Body of pancreas (tissue), 4 donors: ENCODE results near the gene HLA-F. TPM values are rescaled to one million over a fixed set of nuclear protein-coding genes. Genes with fewer than 3 reads are reported as not detected.

ENCODE experiments used
- ATAC-seq: fragments of 150-250 bp; one replicate; pipeline ENCODE4 v1.9.1; 2016
- DNase-seq, 4 donors: peaks; one replicate each; pipeline ENCODE4 v3.0.0-alpha.2; 2019
- H3K27ac ChIP-seq, 4 donors: fragments of 200-600 bp; sonication (generic); 1 replicate in 3 of 4; 2 replicates in 1 of 4; pipeline versions ENCODE4 v1.5.1 to v1.6.1; 2016 to 2019; ENCODE audit warnings: mild to moderate bottlenecking in 1 of 4, mixed read lengths in 1 of 4, moderate library complexity in 1 of 4
- H3K27me3 ChIP-seq, 2 donors: fragments of 200-600 bp; sonication (generic); one replicate each; pipeline ENCODE4 v1.6.0; 2016; ENCODE audit warnings: mild to moderate bottlenecking in 1 of 2
- H3K36me3 ChIP-seq, 2 donors: fragments of 200-600 bp; sonication (generic); replicated peaks in 1 of 2; 2 replicates each; pipeline ENCODE4 v1.5.1; 2016; ENCODE audit warnings: low read depth in 2 of 2; ENCODE audit not compliant: insufficient read depth in 1 of 2
- H3K4me1 ChIP-seq: fragments of 200-600 bp; sonication (generic); one replicate; pipeline ENCODE4 v1.6.0; 2016
- H3K4me3 ChIP-seq, 2 donors: fragments of 200-600 bp; sonication (generic); 1 replicate in 1 of 2; 2 replicates in 1 of 2; pipeline ENCODE4 v1.5.1; 2016 to 2019
- H3K9me3 ChIP-seq, 3 donors: fragments of 200-600 bp; sonication (generic); 1 replicate in 2 of 3; 2 replicates in 1 of 3; pipeline ENCODE4 v1.5.1; 2016
- POLR2A ChIP-seq, 3 donors: fragments of 450-650 bp; IDR thresholded peaks; one replicate each; pipeline ENCODE4 v1.6.1; 2016; ENCODE audit warnings: antibody characterized with exemption in 3 of 3, mild to moderate bottlenecking in 2 of 3
- WGBS, 2 donors: methylation state at CpG; one replicate each; pipeline ENCODE4 v1.1.5; 2017; 5-methylcytosine and 5-hydroxymethylcytosine counted together
- intact Hi-C: fragments of 100-400 bp; cut with DNase I; formaldehyde crosslinking; loops from one replicate; pipeline ENCODE4 v1.15.1; 2023
- total RNA-seq, 2 donors: library from RNA; depleted of rRNA; stranded (reverse); fragments of >200 nt; gene quantifications; one replicate each; pipeline ENCODE4 v1.1.0, GENCODE V29; 2016
- TF ChIP-seq, protein P1 (sequence below), 7 experiments: fragments of 450-650 bp in 4 of 7; fragments of 200-600 bp in 3 of 7; sonication (generic) in 3 of 7; IDR thresholded peaks; one replicate each; pipeline ENCODE4 v1.5.1; 2016 to 2019; ENCODE audit warnings: antibody characterized with exemption in 7 of 7

HLA-F gene
- total RNA-seq, 2 donors from 2014 or later = 25.4 to 51.7 TPM

DNA sequence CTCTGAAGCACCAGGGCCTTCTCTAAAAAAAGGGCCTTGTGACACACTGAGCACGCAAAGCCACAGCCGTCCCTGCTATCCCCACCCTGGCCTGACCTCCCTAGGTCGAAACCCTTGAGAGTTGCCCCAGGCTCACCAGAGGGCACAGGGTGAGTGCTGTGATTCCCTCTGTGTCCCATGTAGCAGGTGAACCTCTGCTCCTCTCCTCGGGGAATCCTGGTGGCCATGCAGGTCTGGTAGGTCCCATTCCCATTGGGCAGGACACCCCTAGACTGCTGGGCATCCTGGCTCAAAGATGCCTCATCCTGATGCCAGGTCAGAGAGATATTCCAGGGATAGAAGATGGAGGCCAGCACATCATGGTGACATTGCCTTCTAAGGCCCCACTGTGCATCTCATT, 20.9 kb downstream of the HLA-F start:
- DNase-seq = no peak
- no peak overlapping the region for H3K4me3 ChIP-seq
- H3K27ac ChIP-seq = no peak overlapping the region
- H3K9me3 ChIP-seq = no peaks in the 10 kb centered on the region
- no peaks in the 10 kb centered on the region for H3K27me3 ChIP-seq
- intact Hi-C loops = loop anchor here (5.0 kb wide), 1 partner anchor 88 kb away; no protein-coding TSS in a partner anchor
- TF ChIP-seq POLR2A (IDR thresholded peaks at IDR 0.05) = no peak
- ATAC-seq = no peak
- 85 to 94% methylated on average over 3 to 4 of the region's 4 CpGs for WGBS, 2 donors
- no peaks in the 10 kb centered on the region for H3K36me3 ChIP-seq
- peaks cover 12% of the 10 kb centered on the region for H3K4me1 ChIP-seq

DNA sequence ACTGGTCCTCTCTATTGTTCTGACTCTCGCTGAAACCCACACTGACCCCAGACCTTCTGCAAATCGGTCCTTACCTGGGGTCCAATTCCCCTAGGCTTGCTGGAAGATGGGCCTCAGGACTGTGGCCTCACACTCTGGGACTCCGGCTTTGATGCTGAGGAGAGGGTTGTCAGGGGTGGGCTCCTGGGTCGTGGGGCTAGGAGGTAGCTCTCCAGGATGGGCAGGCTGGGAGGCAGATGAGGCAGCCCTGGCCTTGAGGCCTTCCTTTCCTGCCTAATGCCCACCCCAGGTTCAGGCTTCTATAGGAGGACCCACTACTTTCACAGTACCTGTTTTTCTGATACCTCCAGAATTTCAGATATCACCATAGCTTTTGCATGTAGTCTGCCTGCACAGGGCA, 21.4 kb downstream of the HLA-F start:
- H3K27ac ChIP-seq = no peak overlapping the region
- intact Hi-C loops = loop anchor here (5.0 kb wide), 1 partner anchor 88 kb away; no protein-coding TSS in a partner anchor
- H3K27me3 ChIP-seq = no peaks in the 10 kb centered on the region
- ATAC-seq (no peak), DNase-seq (no peak)
- peaks cover 16% of the 10 kb centered on the region for H3K4me1 ChIP-seq
- H3K4me3 ChIP-seq = no peak overlapping the region
- no peaks in the 10 kb centered on the region for H3K9me3 ChIP-seq
- no peaks in the 10 kb centered on the region for H3K36me3 ChIP-seq
- WGBS, 2 donors = 79 to 87% methylated on average over 3 to 4 of the region's 4 CpGs
- TF ChIP-seq, protein P1, sequence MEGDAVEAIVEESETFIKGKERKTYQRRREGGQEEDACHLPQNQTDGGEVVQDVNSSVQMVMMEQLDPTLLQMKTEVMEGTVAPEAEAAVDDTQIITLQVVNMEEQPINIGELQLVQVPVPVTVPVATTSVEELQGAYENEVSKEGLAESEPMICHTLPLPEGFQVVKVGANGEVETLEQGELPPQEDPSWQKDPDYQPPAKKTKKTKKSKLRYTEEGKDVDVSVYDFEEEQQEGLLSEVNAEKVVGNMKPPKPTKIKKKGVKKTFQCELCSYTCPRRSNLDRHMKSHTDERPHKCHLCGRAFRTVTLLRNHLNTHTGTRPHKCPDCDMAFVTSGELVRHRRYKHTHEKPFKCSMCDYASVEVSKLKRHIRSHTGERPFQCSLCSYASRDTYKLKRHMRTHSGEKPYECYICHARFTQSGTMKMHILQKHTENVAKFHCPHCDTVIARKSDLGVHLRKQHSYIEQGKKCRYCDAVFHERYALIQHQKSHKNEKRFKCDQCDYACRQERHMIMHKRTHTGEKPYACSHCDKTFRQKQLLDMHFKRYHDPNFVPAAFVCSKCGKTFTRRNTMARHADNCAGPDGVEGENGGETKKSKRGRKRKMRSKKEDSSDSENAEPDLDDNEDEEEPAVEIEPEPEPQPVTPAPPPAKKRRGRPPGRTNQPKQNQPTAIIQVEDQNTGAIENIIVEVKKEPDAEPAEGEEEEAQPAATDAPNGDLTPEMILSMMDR (IDR thresholded peaks at IDR 0.05) = no peak
- no peak for TF ChIP-seq POLR2A (IDR thresholded peaks at IDR 0.05)

DNA sequence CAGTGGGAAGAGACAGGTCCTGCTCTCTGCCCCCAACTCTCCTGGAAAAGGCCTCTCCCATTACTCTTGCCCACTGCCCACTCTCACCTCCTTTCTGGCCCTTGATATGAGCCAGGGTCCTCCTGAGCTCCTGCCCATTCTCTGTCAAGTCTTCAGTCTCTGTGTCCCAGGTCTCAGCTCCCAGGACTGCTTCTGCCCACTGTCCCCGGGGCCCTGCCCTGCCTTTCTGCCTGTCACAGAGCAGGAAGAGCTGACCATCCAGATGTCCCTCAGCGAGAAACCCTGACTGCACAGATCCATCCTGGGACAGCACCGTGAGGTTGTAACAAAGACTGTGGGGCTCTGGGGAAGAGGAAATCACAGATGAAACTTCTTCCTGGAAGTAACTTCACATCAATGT, 22.2 kb downstream of the HLA-F start:
- no peak for ATAC-seq
- H3K4me1 ChIP-seq = peaks cover 16% of the 10 kb centered on the region
- H3K4me3 ChIP-seq = no peak overlapping the region
- no peak overlapping the region for H3K27ac ChIP-seq
- no peaks in the 10 kb centered on the region for H3K9me3 ChIP-seq
- WGBS, 2 donors = 83 to 84% methylated on average over 3 of the region's 3 CpGs
- intact Hi-C loops = no loop called here
- no peaks in the 10 kb centered on the region for H3K27me3 ChIP-seq
- no peaks in the 10 kb centered on the region for H3K36me3 ChIP-seq
- TF ChIP-seq, protein P1 (IDR thresholded peaks at IDR 0.05) = no peak
- no peak for TF ChIP-seq POLR2A (IDR thresholded peaks at IDR 0.05)
- DNase-seq = no peak

GRCh38 chr6:29745855-29746449, 22.7 kb downstream of the HLA-F start:
- no peak overlapping the region for H3K4me3 ChIP-seq
- no peaks in the 10 kb centered on the region for H3K27me3 ChIP-seq
- DNase-seq (no peak), ATAC-seq (no peak)
- intact Hi-C loops = no loop called here
- TF ChIP-seq, protein P1 (IDR thresholded peaks at IDR 0.05) = no peak
- TF ChIP-seq POLR2A (IDR thresholded peaks at IDR 0.05) = no peak
- H3K27ac ChIP-seq = no peak overlapping the region
- H3K36me3 ChIP-seq = no peaks in the 10 kb centered on the region
- peaks cover 16% of the 10 kb centered on the region for H3K4me1 ChIP-seq
- H3K9me3 ChIP-seq = no peaks in the 10 kb centered on the region
- WGBS, 2 donors = 74 to 92% methylated on average over 4 of the region's 4 CpGs

- H3K27ac ChIP-seq = no peak overlapping the region
- no peaks in the 10 kb centered on the region for H3K36me3 ChIP-seq
- intact Hi-C loops = no loop called here
- DNase-seq (no peak), ATAC-seq (no peak)
- no peak overlapping the region for H3K4me3 ChIP-seq
- no peaks in the 10 kb centered on the region for H3K9me3 ChIP-seq
- no peaks in the 10 kb centered on the region for H3K27me3 ChIP-seq
- peaks cover 22% of the 10 kb centered on the region for H3K4me1 ChIP-seq
- TF ChIP-seq, protein P1 (IDR thresholded peaks at IDR 0.05) = no peak
- TF ChIP-seq POLR2A (IDR thresholded peaks at IDR 0.05) = no peak
- 73 to 90% methylated on average over 16 of the region's 16 CpGs for WGBS, 2 donors
These were observed 23.8 kb downstream of the HLA-F start for GRCh38 chr6:29746846-29747687.
